Non-pigmented ciliary epithelial cell (primary cell): ENCODE results near the gene CPNE5.

ENCODE experiments used
- DNase-seq: peaks from one replicate; pipeline ENCODE4 v3.0.0-alpha.2; 2010; ENCODE audit warnings: low read depth

CPNE5 gene

GRCh38 chr6:36834576-36835341, 4.5 kb downstream of the CPNE5 start:
- no peak for DNase-seq

- DNase-seq, result no peak
These were observed 6.0 kb downstream of the CPNE5 start for GRCh38 chr6:36833182-36833789.

- DNase-seq, result no peak
These were observed 6.9 kb downstream of the CPNE5 start for GRCh38 chr6:36832313-36832712.

- DNase-seq, result no peak
These were observed 8.7 kb downstream of the CPNE5 start for GRCh38 chr6:36830577-36830976.

DNA sequence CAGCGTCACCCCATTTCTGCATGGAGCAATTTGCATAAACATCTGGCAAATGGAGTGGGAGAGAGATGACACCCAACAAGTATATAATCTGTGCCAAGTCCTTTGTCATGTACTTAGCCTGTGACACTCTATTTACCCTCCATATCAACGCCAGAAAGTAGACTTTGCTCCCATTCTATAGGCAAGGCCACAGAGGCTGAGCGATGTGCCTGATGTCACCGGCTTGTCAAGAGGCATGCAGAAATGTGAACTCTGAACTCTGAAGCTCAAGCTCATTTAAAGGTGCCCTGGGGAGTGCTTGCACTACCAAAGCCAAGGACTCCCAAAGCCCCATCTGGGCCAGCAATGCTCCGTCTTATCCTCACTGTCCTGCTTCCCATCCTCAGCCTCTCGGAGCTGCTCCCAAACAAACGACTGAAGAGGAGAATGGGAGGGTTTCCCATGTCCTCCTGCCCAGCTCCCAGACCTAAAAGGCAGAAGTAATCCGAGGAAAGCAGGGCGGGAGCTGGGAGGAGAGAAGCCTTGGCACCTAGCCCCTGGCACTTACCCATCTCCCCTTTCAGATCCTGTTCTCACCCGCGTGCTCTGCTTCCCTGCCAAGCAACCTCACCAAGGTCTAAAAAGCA, 9.2 kb downstream of the CPNE5 start:
- no peak for DNase-seq

GRCh38 chr6:36827261-36828079, 11.8 kb downstream of the CPNE5 start:
- DNase-seq, result peak; percentile 51

DNA sequence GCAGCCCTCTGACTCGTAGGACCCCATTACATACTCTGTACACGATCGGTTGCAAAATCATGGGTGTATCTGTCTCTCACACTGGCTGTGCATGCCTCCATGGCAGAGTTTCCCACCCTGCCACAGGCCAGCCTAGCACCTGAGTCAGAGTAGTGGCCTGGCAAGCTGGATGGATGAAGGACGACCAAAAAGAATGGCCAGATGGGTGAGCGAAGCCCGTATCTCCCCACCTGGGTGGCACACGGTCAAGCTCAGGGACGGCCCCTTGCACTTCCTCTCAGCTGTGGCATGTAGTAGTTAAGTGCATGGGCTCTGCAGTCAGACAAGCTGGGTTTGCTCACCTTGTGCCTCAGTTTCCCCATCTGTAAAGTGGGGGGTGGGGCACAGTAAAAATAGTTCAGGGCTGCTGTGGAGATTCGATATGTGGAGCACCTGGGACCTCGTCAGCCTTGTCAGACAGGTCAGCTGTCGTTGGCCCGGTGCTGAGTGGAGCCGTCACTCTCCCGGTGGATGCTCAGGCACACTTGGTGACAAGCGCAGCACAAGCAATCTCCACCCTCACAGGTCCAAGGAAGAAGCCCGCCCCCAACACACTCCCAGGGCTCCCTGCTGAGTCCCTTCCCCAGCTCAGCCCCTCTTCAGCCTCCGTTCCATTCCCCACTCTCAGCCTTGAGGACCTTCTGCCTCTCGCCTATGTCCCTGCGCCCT, 12.6 kb downstream of the CPNE5 start:
- DNase-seq, result no peak

- DNase-seq, result no peak
These were observed 13.2 kb downstream of the CPNE5 start for GRCh38 chr6:36825994-36826393.

GRCh38 chr6:36825452-36825851, 13.8 kb downstream of the CPNE5 start:
- no peak for DNase-seq

- no peak for DNase-seq
These were observed 15.0 kb downstream of the CPNE5 start for GRCh38 chr6:36824253-36824652.

- no peak for DNase-seq
These were observed 15.7 kb downstream of the CPNE5 start for GRCh38 chr6:36823421-36824096.

DNA sequence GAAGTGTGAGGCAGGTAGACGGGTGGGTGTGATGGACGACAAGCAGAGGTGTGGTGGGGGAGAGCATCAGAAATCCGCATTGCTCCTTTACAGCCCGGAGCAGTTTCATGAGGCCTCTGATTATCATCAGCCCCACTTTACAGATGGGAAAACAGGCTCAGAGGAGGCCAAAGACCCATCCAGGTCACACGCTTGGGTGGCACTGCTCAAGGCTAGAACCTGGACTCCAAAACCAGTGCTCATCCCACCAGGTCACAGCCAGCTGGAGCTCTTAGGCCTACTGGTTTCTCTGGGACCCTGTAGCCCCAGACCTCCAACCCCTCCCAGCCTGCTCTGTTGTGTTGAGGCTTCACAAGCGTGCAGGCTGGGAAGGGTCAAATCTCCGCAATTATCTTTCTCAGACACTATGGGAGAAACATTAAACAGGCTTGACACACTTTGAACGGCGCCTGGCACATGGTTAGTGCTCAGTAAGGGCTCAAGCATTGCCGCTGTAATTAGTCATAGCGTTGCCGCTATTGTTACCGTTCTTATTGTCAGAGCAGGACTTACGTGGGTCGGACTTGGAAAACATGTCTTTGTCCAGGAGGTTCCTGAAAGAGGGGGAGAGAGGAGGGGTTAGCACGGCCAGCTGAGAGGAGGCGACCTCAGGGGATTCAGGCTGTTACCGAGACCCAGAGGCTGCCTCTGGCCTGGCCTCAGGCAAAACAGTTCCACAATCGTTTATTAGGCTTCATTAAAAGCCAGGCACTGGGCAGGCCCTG, 16.6 kb downstream of the CPNE5 start:
- peak; percentile 18 for DNase-seq

DNA sequence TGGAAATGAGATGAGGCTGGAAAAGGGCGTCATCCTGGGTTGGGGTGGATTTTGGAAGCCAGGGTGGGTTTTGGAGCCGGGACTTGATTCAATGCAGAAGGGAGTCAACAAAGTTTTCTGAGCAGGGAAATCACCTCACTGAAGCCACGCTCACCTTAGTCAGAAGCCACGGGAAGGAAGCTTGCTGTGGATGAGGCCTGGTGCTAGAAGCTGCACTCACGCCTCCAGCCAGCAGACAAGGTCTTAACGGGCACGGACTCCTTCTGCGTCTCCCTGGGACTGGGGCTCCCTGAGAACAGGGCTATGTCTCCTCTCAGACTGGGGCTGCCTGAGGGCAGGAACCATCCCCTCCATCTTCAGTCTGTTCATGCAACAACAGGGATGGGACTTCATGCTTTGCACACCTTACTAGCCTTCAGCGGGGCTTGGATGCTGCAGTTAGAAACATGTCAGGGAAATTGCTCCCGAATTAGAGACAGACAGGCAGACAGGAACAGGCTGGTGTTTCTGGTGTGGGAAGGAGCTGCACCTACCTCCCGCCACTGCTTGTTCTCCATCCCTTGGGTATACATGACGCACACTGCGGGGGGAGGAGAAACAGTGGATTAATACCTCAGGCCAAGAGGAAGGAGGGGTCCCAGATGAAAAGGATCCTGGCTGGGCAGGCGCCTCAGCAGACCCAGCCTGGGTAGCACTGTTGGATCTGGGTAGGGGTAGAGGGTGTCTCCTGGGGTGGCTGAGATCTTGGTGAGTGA, 17.5 kb downstream of the CPNE5 start:
- DNase-seq, result no peak

DNA sequence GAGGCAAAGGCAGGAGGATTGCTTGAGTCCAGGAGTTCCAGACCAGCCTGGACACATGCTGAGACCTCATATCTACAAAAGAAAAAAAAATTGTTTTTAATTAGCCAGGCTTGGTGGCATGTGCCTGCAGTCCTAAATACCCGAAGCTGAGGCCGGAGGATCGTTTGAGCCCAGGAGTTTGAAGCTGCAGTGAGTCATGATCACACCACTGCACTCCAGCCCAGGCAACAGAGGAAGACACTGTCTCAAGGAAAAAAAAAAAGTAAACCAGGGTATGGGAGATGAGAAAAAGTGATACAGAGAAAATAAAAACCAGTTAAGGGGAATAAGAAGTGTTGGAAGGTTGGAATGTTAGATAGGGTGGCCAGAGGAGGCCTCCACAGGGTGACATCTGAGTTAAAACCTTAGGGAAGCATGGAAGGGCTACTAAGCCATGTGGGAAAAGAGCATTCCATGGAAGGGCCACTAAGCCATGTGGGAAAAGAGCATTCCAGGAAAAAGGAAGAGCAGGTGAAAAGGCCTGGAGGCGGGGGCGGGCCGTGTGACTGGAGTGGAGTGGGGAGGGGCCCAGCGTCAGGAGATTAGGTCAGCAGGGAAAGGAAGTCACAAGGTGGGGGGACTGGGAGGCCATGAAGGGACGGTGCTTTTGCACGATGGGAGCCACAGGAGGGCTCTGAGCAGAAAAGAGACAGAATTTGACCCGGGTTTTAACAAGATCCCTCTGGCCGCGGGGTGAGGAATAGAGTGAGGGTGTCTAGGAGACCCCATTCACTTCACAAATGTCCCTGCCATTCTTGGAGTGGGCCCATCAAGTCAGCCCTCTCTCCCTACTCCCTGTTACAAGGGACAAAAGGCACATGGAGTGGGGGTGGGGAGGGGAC, 18.3 kb downstream of the CPNE5 start:
- DNase-seq, result peak; percentile 19

DNA sequence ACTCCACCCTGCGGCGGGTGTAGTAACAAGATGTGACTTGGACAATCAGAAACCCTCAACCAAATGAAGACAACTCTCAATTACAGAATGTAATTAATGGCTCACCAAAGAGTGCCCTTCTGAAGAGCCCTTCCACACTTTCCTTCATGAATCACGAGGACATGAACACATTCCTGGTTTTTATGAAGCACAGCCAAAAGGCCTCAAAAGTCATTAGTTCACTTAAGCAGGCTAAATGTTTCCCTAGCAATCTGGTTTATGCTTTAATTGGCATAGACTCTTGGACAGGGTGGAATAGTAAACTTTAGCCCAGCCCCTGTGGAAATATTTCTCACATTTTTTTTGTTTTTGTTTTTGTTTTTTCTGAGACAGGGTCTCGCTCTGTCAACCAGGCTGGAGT, 20.5 kb downstream of the CPNE5 start:
- DNase-seq, result no peak

- no peak for DNase-seq
These were observed 21.4 kb downstream of the CPNE5 start for GRCh38 chr6:36817847-36818246.

DNA sequence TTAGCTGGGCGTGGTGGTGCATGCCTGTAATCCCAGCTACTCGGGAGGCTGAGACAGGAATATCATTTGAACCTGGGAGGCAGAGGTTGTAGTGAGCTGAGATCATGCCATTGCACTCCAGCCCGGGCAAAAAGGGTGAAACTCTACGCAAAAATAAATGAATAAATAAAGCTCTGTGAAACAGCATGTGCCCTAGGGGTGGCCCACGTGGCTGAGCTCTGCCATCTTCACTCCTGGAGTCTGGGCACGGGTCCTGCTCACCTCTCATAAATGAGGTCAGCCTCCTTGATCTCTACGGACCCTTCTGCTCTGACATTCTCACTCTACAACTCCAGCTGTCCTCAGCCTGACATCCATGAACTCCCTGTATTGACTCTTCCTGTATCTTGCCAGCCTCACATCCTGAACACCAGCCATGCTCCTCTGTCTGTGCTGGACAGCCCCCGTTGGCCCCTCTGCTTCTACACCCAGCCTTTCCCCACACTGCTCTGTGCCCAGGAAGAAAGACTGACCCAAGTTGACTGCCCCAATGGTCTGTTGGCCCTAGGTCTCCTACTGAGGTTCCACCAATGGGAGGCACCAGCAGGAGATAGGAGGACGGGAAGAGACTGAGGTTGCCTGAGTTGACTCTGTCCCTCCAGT, 21.9 kb downstream of the CPNE5 start:
- no peak for DNase-seq
